Mesendoderm (in vitro differentiated cells): ENCODE results near the gene NUP62.
"Not testable (repeated sequence)": the region's sequence is repeated elsewhere in the genome, so short reads cannot be mapped to it uniquely, and the experiment has no call there.

ENCODE experiments used
- DNase-seq: peaks from one replicate; pipeline ENCODE4 v3.0.0; 2013
- H2AK5ac ChIP-seq: 2 replicates; pipeline ENCODE4 v1.6.1; 2013; ENCODE audit warnings: low read length, inconsistent platforms
- H2BK120ac ChIP-seq: 2 replicates; pipeline ENCODE4 v1.6.1; 2013; ENCODE audit warnings: low read depth, mild to moderate bottlenecking, low read length, moderate library complexity, mixed read lengths
- H2BK15ac ChIP-seq: replicated peaks from 2 replicates; pipeline ENCODE4 v1.6.1; 2013; ENCODE audit warnings: low read depth, mild to moderate bottlenecking, moderate library complexity
- H2BK5ac ChIP-seq: 2 replicates; pipeline ENCODE4 v1.6.1; 2013; ENCODE audit warnings: low read length, inconsistent platforms
- H3K18ac ChIP-seq: 2 replicates; pipeline ENCODE4 v1.6.1; 2013; ENCODE audit warnings: mild to moderate bottlenecking, low read length, mixed read lengths
- H3K23ac ChIP-seq: one replicate; pipeline ENCODE4 v1.6.1; 2013; ENCODE audit warnings: low read length
- H3K27ac ChIP-seq: 2 replicates; pipeline ENCODE4 v1.5.1; 2013; ENCODE audit warnings: low read depth, mild to moderate bottlenecking, inconsistent platforms, low read length, moderate library complexity
- H3K27me3 ChIP-seq: 2 replicates; pipeline ENCODE4 v1.6.1; 2013; ENCODE audit warnings: low read length, control low read depth, mild to moderate bottlenecking, inconsistent platforms; ENCODE audit not compliant: insufficient read depth, poor library complexity
- H3K36me3 ChIP-seq: 2 replicates; pipeline ENCODE4 v1.6.1; 2013; ENCODE audit warnings: low read length, inconsistent platforms; ENCODE audit not compliant: control insufficient read depth, insufficient read depth
- H3K4ac ChIP-seq: one replicate; pipeline ENCODE4 v1.6.1; 2013; ENCODE audit warnings: low read depth, mild to moderate bottlenecking, low read length, moderate library complexity
- H3K4me1 ChIP-seq: 2 replicates; pipeline ENCODE4 v1.6.1; 2013; ENCODE audit warnings: low read depth, low read length, inconsistent platforms; ENCODE audit not compliant: control insufficient read depth
- H3K4me2 ChIP-seq: 2 replicates; pipeline ENCODE4 v1.6.1; 2013; ENCODE audit warnings: low read length
- H3K4me3 ChIP-seq: 2 replicates; pipeline ENCODE4 v1.5.1; 2013; ENCODE audit warnings: mild to moderate bottlenecking, low read length
- H3K56ac ChIP-seq: one replicate; pipeline ENCODE4 v1.6.1; 2013; ENCODE audit warnings: low read length
- H3K79me1 ChIP-seq: 2 replicates; pipeline ENCODE4 v1.6.1; 2013; ENCODE audit warnings: low read length, inconsistent platforms
- H3K79me2 ChIP-seq: 2 replicates; pipeline ENCODE4 v1.6.1; 2013; ENCODE audit warnings: mild to moderate bottlenecking, low read length; ENCODE audit not compliant: control insufficient read depth, insufficient read depth
- H3K9ac ChIP-seq: 2 replicates; pipeline ENCODE4 v1.6.1; 2013; ENCODE audit warnings: low read length, inconsistent platforms
- H4K5ac ChIP-seq: one replicate; pipeline ENCODE4 v1.6.1; 2013; ENCODE audit warnings: low read length
- H4K8ac ChIP-seq: one replicate; pipeline ENCODE4 v1.6.1; 2013; ENCODE audit warnings: low read depth, mild to moderate bottlenecking, control low read depth, low read length, moderate library complexity
- WGBS: extraction: QIAGEN DNeasy Blood & Tissue Kit; methylation state at CpG from one replicate; pipeline ENCODE4 v1.1.7; 2013; ENCODE audit warnings: low lambda C conversion rate, missing lambda C conversion rate; ENCODE audit not compliant: insufficient coverage; ENCODE audit errors: extremely low coverage; 5-methylcytosine and 5-hydroxymethylcytosine counted together

Gene NUP62

DNA sequence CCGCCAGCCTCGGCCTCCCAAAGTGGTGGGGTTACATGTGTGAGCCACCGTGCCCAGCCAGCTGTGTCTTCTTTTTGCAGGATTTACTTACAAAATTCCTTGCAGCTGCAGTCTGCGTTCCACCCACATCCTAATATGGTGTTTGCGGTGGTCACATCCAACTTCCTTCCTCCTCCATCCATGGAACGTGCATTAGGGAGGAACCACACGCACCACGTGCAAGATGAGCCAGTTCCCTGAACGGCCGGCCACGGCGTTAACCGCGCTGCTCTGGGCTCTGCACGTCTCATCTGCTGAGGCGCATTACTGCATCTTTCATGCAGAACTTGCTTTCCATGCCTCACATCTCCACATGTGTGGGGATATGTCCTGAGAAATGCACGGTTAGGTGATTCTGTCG, 44.7 kb upstream of the NUP62 start:
- no CpG with 5 or more reads among the region's 18 CpGs for WGBS
- Histone ChIP-seq H3K56ac (no peak overlapping the region), H3K18ac (no peak overlapping the region), H4K5ac (no peak overlapping the region), H2BK5ac (no peak overlapping the region), H3K79me1 (no peaks in the 10 kb centered on the region), H3K9ac (no peak overlapping the region), H4K8ac (no peak overlapping the region), H3K27me3 (no peaks in the 10 kb centered on the region), H3K79me2 (no peaks in the 10 kb centered on the region), H2BK15ac (no peak overlapping the region), H3K4me3 (no peak overlapping the region), H3K36me3 (no peaks in the 10 kb centered on the region), H3K4me1 (no peaks in the 10 kb centered on the region), H2AK5ac (no peak overlapping the region), H3K4ac (no peak overlapping the region), H3K27ac (no peak overlapping the region), H3K23ac (no peak overlapping the region), H2BK120ac (no peak overlapping the region), H3K4me2 (no peak overlapping the region)
- DNase-seq = no peak

- no peak overlapping the region for H3K4me3 ChIP-seq
- no peaks in the 10 kb centered on the region for H3K36me3 ChIP-seq
- H2BK5ac ChIP-seq = no peak overlapping the region
- no peak overlapping the region for H3K23ac ChIP-seq
- H2BK120ac ChIP-seq = no peak overlapping the region
- H3K27me3 ChIP-seq = no peaks in the 10 kb centered on the region
- no peaks in the 10 kb centered on the region for H3K4me1 ChIP-seq
- no peak overlapping the region for H3K27ac ChIP-seq
- H3K56ac ChIP-seq = no peak overlapping the region
- no CpG with 5 or more reads among the region's 6 CpGs for WGBS
- H3K79me1 ChIP-seq = no peaks in the 10 kb centered on the region
- H3K4me2 ChIP-seq = no peak overlapping the region
- H2AK5ac ChIP-seq = no peak overlapping the region
- H2BK15ac ChIP-seq = no peak overlapping the region
- no peaks in the 10 kb centered on the region for H3K79me2 ChIP-seq
- no peak overlapping the region for H3K18ac ChIP-seq
- no peak overlapping the region for H4K8ac ChIP-seq
- no peak overlapping the region for H3K4ac ChIP-seq
- H3K9ac ChIP-seq = no peak overlapping the region
- H4K5ac ChIP-seq = no peak overlapping the region
- no peak for DNase-seq
Observed at GRCh38 chr19:49972841-49973240, 43.5 kb upstream of the NUP62 start.

DNA sequence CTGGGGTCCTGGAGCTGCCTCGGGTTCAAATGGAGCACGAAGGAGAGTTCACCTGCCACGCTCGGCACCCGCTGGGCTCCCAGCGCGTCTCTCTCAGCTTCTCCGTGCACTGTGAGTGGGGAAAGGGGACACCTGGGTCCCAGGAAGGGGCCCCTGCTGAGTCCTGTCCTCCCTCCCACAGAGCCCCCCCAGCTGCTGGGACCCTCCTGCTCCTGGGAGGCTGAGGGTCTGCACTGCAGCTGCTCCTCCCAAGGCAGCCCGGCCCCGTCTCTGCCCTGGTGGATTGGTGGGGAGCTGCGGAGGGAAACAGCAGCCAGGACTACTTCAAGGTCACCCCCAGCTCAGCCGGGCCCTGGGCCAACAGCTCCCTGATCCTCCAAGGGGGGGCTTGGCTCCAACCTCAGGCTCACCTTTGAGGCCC, 42.7 kb upstream of the NUP62 start:
- H3K4me2 ChIP-seq = no peak overlapping the region
- WGBS = no CpG with 5 or more reads among the region's 12 CpGs

GRCh38 chr19:49969355-49969754, 40.1 kb upstream of the NUP62 start:
- not testable (repeated sequence) for H4K5ac ChIP-seq, H3K23ac ChIP-seq, H3K18ac ChIP-seq, H3K27ac ChIP-seq, H3K4me1 ChIP-seq, H3K56ac ChIP-seq, H2BK5ac ChIP-seq, H3K4ac ChIP-seq, H3K36me3 ChIP-seq, H2BK15ac ChIP-seq, DNase-seq, H3K4me2 ChIP-seq, H3K79me1 ChIP-seq, H3K79me2 ChIP-seq, H3K27me3 ChIP-seq, H3K4me3 ChIP-seq, H4K8ac ChIP-seq, H2AK5ac ChIP-seq, H2BK120ac ChIP-seq, H3K9ac ChIP-seq
- WGBS = no CpG with 5 or more reads among the region's 9 CpGs

More for the DNA sequence above, 42.7 kb upstream of the NUP62 start:
- Histone ChIP-seq H3K9ac (no peak overlapping the region), H3K79me1 (no peaks in the 10 kb centered on the region), H4K8ac (no peak overlapping the region), H2BK5ac (no peak overlapping the region), H3K79me2 (no peaks in the 10 kb centered on the region), H2AK5ac (no peak overlapping the region), H4K5ac (no peak overlapping the region), H3K23ac (no peak overlapping the region), H3K27me3 (no peaks in the 10 kb centered on the region), H2BK120ac (no peak overlapping the region), H3K4me1 (no peaks in the 10 kb centered on the region), H3K36me3 (no peaks in the 10 kb centered on the region), H3K4ac (no peak overlapping the region), H3K18ac (no peak overlapping the region), H3K4me3 (no peak overlapping the region), H2BK15ac (no peak overlapping the region), H3K56ac (no peak overlapping the region), H3K27ac (no peak overlapping the region)
- no peak for DNase-seq

DNA sequence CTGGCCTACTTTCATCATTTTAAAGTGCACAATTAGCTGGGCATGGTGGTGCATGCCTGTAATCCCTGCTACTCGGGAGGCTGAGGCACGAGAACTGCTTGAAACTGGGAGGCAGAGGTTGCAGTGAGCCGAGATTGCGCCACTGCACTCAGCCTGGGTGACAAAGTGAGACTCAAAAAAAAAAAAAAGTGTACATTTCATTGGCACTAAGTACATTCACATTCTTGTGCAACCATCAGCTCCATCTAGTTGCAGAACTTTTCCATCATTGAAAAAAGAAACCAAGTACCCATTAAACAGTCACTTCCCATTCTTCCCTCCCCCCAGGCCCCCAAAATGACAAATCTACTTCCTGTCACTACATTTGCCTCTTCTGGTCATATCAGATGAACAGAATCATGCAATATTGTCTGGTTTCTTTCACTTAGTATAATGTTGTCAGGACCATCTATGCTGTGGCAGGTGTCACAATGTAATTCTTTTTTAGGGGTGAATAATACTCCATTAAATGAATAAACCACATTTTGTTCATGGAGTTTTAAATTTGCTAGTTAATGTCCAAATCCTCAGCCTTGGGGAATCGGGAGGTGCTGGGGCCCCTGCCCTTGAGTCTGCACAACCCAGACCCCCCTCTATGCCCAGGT, 39.1 kb upstream of the NUP62 start:
- H3K4ac ChIP-seq = no peak overlapping the region
- H3K79me1 ChIP-seq = no peaks in the 10 kb centered on the region
- H3K23ac ChIP-seq = no peak overlapping the region
- H3K18ac ChIP-seq = no peak overlapping the region
- no CpG with 5 or more reads among the region's 5 CpGs for WGBS
- no peak overlapping the region for H4K8ac ChIP-seq
- no peak overlapping the region for H3K56ac ChIP-seq
- H3K4me1 ChIP-seq = no peaks in the 10 kb centered on the region
- H3K27me3 ChIP-seq = no peaks in the 10 kb centered on the region
- H2BK120ac ChIP-seq = no peak overlapping the region
- no peak overlapping the region for H2BK15ac ChIP-seq
- no peak overlapping the region for H2AK5ac ChIP-seq
- no peaks in the 10 kb centered on the region for H3K36me3 ChIP-seq
- H4K5ac ChIP-seq = no peak overlapping the region
- no peak overlapping the region for H3K27ac ChIP-seq
- H3K4me2 ChIP-seq = no peak overlapping the region
- H3K79me2 ChIP-seq = no peaks in the 10 kb centered on the region
- no peak overlapping the region for H3K4me3 ChIP-seq
- DNase-seq = no peak
- H2BK5ac ChIP-seq = no peak overlapping the region
- no peak overlapping the region for H3K9ac ChIP-seq

- not testable (repeated sequence) for H3K4me1 ChIP-seq, H3K4ac ChIP-seq, H3K4me2 ChIP-seq, H3K56ac ChIP-seq, H2AK5ac ChIP-seq, DNase-seq, H3K23ac ChIP-seq, H4K8ac ChIP-seq, H2BK120ac ChIP-seq, H3K27me3 ChIP-seq, H3K18ac ChIP-seq, H3K79me1 ChIP-seq, H2BK15ac ChIP-seq, H2BK5ac ChIP-seq, H3K27ac ChIP-seq, H3K36me3 ChIP-seq, H3K9ac ChIP-seq, H3K4me3 ChIP-seq, H4K5ac ChIP-seq, H3K79me2 ChIP-seq
- no CpG with 5 or more reads among the region's 10 CpGs for WGBS
Observed at GRCh38 chr19:49960980-49961379, 31.7 kb upstream of the NUP62 start, which contains the start of gene SIGLEC11. Gene SIGLEC11, minus strand, starts transcription at chr19:49961172. Its CDS starts 91 bp downstream, at chr19:49961081.
